Retina (tissue), 1 donor: ENCODE results near the gene CARNS1.
"Not testable (repeated sequence)": the region's sequence is repeated elsewhere in the genome, so short reads cannot be mapped to it uniquely, and the experiment has no call there.

Experiments used
- DNase-seq: peaks from one replicate; pipeline ENCODE4 v3.0.0-alpha.2; 2016

Gene CARNS1

DNA sequence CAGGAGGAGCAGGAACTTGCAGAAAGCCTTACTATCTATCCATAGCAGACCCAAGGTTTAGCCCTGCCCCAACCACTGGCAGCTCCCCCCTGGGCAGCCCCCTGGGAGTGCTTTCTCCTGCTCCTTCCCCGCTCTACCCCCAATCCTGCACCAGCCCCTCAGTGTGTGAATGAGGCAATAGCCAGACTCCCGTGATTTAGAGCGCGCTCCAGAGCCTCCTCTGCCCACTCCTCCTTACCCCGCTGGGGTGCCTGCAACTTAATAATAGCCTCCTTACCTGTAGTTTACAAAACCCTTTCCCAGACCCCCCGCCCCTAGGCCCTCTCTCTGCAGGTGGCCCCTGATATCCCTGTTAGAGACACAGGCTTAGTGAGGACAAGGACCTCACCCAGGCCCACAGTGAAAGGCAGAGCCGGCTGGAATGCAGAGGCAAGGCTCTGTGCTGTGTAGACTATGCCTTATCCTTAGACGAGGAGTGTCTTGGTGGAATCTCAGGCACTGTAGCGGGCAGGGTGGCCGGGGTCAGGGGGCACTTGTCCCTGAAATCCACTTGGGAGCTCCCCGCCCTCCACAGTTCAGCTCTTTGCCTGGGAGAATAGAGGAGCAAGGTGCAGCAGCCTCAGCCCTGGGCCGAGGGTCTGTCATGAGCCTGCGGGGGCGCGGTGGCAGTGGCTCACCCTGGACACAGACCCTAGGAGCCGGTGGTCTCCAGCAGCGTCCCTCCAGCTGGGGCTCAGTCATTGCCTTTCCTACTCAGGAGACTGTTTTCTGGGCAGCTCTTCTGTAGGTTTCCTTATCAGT lies 4.3 kb upstream of the CARNS1 start:
- no peak for DNase-seq

DNA sequence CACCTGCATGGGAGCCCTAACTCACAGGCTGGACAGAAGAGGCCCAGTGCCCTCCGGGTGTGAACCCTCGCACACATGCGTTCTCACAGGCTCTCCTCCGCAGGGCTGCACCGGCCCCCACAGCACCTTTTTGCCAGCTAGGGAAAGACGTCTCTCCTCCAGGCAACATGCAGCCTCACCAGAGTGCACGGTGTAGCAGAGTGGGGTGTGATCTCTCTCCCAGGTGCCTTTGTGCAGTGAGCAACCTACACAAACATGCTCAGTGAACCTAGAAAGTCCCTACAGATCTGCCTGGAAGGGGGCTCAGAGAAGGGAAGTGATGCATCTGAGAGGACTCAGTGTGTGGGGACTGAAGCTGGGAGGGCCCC lies 3.7 kb upstream of the CARNS1 start:
- no peak for DNase-seq

DNA sequence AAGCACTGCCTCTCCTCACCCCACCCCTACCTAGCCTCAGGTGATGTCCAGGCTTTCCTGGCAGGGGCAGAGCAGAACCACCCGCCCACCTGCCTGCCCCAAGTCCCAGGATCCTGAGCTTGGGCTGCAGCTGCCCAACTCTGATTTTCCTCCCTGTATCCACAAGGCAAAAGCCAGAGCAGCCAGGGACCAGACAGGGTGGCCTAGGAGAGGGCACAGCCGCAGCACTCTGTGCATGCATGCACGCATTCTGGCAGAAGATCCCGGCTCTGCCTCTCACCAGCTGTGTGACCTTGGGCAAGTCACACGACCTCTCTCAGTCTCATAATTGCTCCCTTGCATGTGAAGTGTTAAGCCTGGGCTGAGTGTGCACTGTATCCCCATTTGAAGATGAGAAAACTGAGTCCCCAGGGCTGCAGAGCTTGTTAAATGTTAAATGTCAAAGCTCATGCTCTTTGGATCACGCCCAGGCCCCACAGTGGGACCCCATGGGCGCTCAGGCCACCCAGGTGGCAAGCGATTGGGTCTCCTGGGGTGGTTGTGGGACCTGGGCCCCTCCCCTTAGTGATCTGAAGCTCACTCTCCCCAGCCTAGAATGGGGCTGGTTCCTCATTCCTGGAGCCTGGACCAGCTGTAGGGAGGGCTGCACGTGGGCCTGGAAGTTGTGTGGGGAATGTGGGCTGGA lies 2.8 kb upstream of the CARNS1 start:
- DNase-seq, result no peak

DNA sequence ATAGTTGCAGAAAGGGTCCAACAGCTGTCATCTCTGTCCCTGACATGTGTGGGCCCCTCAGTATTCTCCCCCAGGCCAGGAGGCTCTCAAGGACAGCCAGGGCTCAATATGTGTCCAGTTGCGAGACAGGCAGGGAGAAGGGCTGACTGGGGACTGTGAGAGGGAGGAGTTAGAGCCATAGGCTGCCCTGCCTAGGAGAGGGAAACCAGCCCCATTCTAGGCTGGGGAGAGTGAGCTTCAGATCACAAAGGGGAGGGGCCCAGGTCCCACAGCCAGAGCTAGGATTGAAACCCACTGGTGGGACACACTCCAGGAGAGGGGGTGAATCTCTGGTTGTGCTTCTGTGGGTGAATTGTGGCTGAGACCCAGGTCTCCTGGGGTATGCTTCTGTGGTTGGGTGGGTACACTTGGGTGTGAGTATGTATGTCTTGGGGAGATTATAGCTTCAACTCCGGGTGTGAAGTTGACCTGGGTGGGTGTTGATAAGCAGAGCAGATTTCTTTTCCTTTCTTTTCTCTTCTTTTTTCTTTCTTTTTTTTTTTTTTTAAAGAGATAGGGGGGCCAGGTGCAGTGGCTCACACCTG lies 2.1 kb upstream of the CARNS1 start:
- no peak for DNase-seq

DNA sequence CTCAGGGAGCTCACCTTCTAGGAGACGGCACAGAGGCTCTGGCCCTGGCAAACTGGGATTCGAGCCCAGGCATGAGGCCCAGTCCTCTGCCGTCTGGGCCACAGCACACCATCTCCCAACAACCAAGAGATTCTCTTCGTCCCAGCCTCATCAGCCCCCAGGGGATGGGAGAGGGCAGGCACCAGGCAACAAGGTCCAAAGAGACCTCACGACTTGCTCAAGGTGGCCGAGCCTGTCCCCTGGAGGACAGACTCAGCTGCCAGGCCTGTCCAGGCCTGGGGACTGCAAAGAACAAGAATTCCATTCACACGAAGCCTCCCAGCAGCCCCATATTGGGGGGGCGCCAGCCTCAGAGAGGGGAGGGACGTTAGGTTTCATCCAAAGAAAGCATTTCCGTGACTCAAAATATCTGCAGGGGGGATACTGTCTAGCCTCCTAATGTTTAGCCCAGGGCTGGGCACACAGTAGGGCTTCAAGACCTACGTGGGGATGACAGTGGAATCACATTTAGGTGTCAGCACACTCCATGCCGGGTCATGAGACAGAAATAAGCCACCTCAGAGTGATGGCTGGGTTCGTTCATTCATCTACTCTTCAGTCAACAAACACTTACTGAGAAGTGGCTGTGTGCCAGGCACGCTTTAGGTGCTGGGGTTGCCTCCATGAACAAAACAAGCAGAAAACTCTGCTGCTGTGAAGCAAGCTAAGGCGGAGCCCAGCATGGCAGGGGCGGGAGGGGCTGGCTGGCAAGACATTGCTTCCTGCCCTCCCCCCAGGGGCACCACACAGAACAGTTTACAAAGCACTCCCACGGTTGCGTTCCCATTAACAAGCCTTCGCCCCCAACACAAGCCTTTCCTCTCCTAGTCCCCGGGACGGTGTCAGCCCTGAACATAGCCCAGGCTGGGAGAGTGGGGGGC lies 1.2 kb downstream of the CARNS1 start:
- DNase-seq, result no peak

DNA sequence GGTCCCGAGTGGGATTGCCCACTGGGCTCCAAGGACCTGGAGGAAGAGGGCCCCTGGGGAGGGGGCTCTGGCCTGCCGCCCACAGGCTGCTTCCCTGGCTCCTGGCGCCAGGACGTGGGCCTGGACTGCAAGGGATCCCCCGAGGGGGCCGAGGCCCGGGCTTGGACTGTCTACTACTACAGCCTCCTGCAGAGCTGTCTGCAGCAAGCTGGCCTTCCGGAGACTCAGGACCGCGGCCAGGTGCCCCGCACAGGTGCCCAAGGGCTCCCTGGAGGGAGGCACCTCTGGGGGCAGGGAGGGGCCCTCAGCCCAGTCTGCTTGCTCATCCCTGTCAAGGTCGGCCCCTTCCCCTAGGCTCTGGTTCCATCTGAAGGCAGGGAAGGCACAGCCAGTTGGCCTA lies 1.9 kb downstream of the CARNS1 start:
- DNase-seq, result no peak

DNA sequence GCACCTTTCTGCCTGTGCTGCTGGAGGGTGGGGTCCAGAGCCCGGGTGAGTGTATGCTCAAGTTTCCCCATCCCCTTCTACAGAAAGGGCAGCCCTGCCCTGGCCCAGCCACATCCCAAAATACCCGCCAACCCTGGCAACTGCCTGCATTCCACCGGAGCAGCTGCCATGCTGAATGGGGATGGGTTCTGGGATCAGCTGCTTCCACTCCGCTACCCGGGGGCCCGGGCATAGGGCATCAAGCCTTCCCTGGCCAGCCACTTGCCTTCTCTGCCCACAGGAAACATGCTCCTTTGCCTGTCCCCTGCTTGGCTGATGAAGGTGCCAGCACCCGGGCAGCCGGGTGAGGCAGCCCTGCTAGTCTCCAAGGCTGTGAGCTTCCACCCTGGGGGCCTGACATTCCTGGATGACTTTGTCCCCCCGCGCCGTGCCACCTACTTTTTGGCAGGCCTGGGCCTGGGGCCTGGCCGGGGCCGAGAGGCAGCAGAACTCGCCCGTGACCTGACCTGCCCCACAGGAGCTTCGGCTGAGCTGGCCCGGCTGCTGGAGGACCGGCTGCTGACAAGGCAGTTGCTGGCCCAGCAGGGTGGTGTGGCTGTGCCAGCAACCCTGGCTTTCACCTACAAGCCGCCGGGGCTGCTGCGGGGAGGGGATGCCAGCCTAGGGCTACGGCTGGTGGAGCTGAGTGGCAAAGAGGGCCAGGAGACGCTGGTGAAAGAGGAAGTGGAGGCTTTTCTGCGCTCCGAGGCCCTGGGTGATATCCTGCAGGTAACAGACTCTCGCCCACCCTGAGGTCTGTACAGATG lies 3.2 kb downstream of the CARNS1 start:
- no peak for DNase-seq

DNA sequence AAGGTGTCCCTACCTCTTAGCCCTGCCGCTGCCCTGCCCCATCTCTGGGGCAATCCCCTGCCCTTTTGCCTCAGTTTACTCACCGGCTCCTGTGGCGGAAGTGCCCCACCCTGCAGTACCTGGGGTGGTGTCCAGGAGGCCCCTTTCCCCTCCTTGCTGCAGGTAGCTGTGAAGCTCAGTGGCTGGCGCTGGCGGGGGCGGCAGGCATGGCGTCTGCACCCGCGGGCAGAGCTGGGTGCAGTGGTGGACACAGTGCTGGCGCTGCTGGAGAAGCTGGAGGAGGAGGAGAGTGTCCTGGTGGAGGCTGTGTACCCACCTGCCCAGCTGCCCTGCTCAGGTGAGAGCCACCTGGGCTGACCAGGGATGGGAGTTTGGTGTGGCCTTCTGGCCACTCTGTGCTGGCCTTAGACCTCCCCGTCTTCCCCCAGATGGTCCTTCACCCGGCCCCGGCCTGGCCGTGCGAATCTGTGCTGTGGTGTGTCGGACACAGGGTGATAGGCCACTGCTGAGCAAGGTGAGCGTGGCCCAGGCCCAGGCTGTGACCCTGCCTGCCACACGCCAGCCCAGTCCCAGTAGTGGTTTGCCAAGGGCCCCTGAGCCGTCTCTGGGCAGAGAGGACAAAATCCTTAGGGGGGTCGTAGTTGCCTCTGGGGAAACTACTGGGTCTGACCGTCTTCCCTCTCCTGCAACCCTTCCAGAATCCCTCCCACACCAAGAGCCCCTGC lies 4.0 kb downstream of the CARNS1 start:
- DNase-seq, result no peak

DNA sequence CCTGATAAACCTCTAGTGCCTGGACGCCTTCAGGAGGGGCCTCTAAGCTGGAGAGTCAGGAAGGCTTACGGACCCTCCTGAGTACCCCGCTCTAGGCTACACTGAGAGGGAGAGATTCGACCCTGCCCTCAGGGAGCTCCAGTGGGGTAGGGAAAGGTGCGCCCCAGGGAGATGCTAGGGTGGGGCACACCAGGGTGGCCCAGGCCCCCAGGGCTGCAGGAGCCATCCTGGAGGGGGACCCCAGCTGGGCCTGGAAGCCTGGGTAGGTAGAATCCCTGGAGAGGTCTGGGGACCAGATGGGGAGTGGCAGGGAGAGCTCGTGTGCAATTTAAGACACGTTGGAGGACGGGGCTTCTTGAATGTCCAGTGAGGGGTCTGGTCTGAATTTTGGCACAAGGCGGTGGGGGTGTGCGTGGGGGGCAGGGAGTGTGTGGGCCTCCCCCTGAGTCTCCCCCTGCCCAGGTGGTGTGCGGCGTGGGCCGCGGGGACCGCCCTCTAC lies 4.7 kb downstream of the CARNS1 start:
- DNase-seq, result no peak

DNA sequence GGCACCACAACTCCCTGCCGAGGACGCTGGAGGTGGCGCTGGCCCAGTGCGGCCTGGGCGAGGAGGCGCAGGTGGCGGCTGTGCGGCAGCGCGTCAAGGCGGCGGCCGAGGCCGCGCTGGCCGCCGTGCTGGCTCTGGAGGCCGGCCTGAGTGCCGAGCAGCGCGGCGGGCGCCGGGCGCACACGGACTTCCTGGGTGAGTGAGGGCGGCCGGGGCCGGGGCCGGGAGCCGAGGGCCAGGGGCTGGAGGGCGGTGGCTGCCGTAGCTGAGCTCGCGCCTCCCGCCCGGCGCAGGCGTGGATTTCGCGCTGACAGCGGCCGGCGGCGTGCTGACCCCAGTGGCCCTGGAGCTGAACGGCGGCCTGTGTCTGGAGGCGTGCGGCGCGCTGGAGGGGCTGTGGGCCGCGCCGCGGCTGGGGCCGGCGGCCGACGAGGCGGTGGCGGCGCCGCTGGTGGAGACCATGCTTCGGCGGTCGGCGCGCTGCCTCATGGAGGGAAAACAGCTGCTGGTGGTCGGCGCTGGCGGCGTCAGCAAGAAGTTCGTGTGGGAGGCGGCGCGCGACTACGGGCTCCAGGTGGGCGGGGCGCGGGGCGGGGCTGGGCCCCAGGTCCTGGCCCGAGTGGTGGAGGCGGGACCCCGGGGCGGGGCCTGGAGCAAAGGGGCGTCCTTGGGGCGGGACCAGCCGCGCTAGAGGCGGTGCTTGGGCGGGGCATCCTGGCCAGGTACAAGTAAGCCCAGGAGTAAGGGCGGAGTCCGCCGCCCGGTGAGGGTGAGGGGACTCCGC lies 5.4 kb downstream of the CARNS1 start:
- peak; percentile 91 for DNase-seq

DNA sequence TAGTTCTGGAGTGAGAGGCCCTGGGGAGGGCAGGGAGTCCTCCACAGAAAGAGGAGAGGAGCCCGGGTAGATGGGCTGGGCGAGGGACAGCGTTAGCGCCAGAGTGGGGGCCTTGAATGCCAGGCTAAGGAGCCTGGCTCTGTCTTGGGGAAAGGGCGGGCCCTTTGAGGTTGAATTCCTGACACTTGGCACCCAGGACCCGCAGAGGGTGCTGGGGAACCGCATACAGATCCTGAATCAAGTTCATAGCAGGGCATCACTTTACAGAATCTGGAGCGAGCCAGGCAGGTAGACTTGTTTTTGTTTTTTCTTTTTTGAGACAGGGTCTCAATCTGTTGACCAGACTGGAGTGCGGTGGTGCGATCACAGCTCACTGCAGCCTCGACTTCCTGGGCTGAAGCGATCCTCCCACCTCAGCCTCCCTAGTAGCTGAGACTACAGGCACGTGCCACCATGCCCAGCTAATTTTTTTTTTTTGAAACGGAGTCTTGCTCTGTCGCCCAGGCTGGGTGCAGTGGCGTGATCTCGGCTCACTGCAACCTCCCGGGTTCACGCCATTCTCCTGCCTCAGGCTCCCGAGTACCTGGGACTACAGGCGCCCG lies 6.1 kb downstream of the CARNS1 start:
- DNase-seq, result no peak

DNA sequence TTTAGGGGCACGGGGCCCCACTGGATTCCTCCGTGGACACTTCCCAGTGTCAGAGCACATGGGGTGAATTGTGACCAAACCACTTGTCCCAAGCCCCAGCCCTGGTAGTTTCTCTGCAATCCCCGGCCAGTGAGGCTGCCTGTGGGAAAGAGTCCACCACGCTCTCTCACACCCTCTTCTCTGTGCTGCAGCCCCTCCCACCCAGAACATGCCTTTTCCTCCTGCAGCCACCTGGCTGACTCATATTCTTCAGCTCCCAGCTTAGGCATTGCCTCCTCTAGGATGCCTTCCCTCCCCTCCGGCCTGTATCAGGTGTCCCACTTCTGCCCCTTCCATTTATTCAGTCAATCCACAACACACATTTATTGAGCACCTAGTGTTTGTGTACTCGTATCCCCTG lies 7.4 kb downstream of the CARNS1 start:
- DNase-seq, result no peak

DNA sequence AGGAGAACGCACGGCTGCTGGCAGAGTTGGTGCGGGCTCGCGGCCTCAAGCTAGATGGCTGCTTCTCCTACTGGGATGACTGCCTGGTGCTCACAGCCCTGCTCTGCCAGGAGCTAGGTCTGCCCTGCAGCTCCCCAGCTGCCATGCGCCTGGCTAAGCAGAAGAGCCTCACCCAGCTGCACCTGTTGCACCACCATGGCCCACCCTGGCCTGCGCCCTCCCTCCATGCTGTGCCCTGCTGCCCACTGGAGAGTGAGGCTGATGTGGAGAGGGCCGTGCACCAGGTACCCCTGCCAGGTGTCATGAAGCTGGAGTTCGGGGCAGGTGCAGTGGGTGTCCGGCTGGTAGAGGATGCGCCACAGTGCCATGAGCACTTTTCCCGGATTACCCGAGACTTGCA lies 8.0 kb downstream of the CARNS1 start:
- DNase-seq, result no peak

DNA sequence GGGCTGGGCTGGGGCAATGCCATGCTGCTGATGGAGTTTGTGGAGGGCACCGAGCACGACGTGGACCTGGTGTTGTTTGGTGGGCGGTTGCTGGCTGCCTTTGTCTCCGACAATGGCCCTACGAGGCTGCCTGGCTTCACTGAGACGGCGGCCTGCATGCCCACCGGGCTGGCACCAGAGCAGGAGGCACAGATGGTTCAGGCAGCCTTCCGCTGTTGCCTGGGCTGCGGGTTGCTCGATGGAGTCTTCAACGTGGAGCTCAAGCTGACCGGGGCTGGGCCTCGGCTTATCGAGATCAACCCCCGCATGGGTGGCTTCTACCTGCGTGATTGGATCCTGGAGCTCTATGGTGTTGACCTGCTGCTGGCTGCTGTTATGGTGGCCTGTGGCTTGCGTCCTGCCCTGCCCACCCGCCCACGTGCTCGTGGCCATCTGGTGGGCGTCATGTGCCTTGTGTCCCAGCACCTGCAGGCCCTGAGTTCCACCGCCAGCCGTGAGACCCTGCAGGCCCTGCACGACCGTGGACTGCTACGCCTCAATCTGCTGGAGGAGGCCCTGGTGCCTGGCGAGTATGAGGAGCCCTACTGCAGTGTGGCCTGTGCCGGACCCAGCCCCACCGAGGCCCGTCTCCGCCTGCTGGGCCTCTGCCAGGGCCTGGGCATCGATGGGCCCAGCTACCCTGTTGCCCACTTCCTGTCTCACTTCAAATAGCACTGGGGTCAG lies 8.6 kb downstream of the CARNS1 start:
- DNase-seq, result no peak

DNA sequence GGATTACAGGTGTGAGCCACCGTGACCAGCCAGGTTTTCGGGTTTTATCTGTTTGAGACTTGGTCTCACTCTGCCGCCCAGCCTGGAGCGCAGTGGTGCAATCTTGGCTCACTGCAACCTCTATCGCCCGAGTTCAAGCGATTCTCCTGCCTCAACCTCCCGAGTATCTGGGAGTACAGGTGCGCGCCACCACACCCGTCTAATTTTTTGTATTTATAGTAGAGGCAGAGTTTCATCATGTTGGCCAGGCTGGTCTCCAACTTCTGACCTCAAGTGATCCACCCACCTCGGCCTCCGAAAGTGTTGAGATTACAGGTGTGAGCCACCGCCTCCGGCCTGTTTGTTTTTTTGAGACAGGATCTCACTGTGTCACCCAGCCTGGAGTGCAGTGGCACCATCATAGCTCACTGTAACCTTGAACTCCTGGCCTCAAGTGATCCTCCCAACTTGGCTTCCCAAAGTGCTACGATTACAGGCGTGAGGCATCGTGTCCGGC lies 11.9 kb downstream of the CARNS1 start:
- not testable (repeated sequence) for DNase-seq

DNA sequence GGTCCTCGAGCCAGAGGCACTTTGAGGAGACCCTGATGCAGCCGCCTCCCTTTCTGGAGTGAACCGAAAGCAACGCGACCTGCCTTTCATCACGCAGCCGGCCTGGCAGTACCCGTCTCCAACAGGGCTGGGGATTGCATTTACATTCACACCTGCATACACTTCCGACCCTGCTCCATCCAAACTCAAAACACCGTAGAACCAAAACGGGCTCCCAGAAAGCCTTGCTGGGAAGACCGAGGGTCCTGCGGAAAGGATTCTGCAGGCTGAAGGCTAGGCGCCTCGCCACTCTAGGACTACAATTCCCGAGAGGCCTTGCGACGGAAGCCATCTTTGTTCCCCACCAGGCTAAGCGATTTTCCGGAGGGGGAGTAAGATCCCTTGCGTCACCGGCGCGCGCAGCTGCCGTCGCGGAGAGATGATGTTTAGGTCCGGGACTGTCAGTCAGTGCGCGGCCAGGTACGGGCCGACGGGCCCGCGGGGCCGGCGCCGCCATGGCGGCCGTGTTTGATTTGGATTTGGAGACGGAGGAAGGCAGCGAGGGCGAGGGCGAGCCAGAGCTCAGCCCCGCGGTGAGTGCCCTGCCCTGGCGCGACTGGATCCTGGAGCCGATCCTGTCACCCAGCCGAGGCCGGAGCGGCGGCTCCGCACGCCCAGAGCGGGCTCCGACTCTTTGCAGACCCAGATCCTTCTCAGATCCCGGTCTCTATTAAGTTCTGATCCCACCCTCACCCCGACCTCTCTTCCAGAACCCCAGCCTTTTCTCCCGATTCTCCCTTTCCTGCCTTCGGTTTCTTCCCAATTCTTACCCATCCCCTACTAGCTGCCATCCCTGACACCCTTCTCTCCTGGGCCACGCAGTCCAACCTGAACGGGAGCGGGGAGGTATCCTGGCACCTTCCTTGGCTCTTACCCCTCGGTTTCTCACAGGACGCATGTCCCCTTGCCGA lies 12.8 kb downstream of the CARNS1 start, which contains the start of gene RPS6KB2:
TSS of gene RPS6KB2 (plus strand) at position 443 of the 950 bp plus-strand sequence. CDS start at position 495, 52 bp downstream.
- peak; percentile 100 for DNase-seq

DNA sequence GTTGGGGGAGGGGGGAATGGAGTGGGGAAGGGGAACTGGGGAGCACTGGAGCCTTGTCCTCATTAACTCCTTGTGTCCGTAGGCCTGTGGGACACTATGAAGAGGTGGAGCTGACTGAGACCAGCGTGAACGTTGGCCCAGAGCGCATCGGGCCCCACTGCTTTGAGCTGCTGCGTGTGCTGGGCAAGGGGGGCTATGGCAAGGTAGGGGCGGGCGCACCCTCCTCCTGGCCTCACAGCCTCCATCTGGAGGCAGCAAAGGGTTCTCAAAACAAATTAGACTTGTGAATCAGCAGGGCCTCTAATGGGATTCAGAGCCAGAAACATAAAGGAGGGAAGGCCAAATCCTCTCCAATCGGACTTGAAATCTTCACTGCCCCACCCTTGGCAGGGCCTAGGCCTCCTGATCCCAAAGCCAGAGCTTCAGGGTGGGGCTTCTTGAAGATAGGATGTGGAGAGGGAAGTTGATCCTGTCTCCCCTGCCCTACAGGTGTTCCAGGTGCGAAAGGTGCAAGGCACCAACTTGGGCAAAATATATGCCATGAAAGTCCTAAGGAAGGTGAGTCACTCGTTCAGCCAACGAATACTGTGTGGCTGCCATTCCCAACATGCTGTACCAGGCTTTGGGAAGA lies 13.7 kb downstream of the CARNS1 start:
- DNase-seq, result no peak
